GM12878 (cell line): Measurements from ENCODE around the gene LTBP3. TPM values are rescaled to one million over a fixed set of nuclear protein-coding genes. Genes with fewer than 3 reads are reported as not detected.

ENCODE experiments used
- ATAC-seq: fragments of 200-7000 bp; cut with Tn5 transposase; 3 replicates; pipeline ENCODE4 v1.9.1; 2020; ENCODE audit warnings: mild to moderate bottlenecking, moderate library complexity
- BruUV-seq: library from RNA; stranded (reverse); fragments of 400-500 nt; replicated peaks from 2 replicates; lab custom pipeline; 2021; lab: Mats Ljungman, UMichigan
- CTCF ChIA-PET: fragments of 300-600 bp; sonication (Branson Sonifier 250); formaldehyde crosslinking; extraction: SDS; loops from one replicate; lab custom pipeline; 2021; ENCODE audit warnings: inconsistent platforms; lab: Yijun Ruan, JAX
- POLR2A ChIA-PET: fragments of 350-600 bp; formaldehyde crosslinking; extraction: SDS; loops from one replicate; lab custom pipeline; 2021; ENCODE audit warnings: inconsistent platforms; lab: Charles Lee
- RAD21 ChIA-PET: fragments of 300-600 bp; sonication (Branson Sonifier 250); formaldehyde crosslinking; loops from one replicate; lab custom pipeline; 2023; ENCODE audit warnings: antibody characterized with exemption; ENCODE audit not compliant: unreplicated experiment; lab: Charles Lee
- SMC1A ChIA-PET: fragments of 300-600 bp; sonication (Branson Sonifier 250); formaldehyde crosslinking; loops from one replicate; lab custom pipeline; 2023; ENCODE audit not compliant: unreplicated experiment, uncharacterized antibody; lab: Charles Lee
- DNase-seq: peaks from one replicate; pipeline ENCODE4 v3.0.0-alpha.2; 2011; ENCODE audit warnings: low read depth, low spot score
- FAIRE-seq: peaks from 3 replicates; lab custom pipeline; 2011; peaks lifted over from hg19 to GRCh38; lab: Jason Lieb, UNC
- H2AFZ ChIP-seq: 2 replicates; pipeline ENCODE4 v1.6.0; 2011; ENCODE audit warnings: low read depth, low read length, control low read depth; ENCODE audit not compliant: control insufficient read depth
- H3K27ac ChIP-seq: 2 replicates; pipeline ENCODE4 v1.5.1; 2011; ENCODE audit warnings: control low read depth; ENCODE audit not compliant: control insufficient read depth, insufficient read depth
- H3K27me3 ChIP-seq, 2 experiments: replicated peaks in 1 of 2; 2 replicates each; pipeline versions ENCODE4 v1.6.0 to v1.6.1; 2011; ENCODE audit warnings: low read length in 1 of 2; ENCODE audit not compliant: control insufficient read depth in 2 of 2, insufficient read depth in 2 of 2
- H3K36me3 ChIP-seq, 2 experiments: 2 replicates each; pipeline ENCODE4 v1.5.1; 2011; ENCODE audit warnings: low read length in 1 of 2; ENCODE audit not compliant: control insufficient read depth in 2 of 2, insufficient read depth in 2 of 2
- H3K4me1 ChIP-seq: 2 replicates; pipeline ENCODE4 v1.6.1; 2011; ENCODE audit warnings: mild to moderate bottlenecking, low read length, moderate library complexity, mixed read lengths; ENCODE audit not compliant: control insufficient read depth, insufficient read depth
- H3K4me2 ChIP-seq: 2 replicates; pipeline ENCODE4 v1.6.0; 2011; ENCODE audit warnings: control low read depth; ENCODE audit not compliant: control insufficient read depth, insufficient read depth
- H3K4me3 ChIP-seq: fragments of 200-600 bp; sonication (generic); 2 replicates; pipeline ENCODE4 v1.5.1; 2016
- H3K79me2 ChIP-seq: 2 replicates; pipeline ENCODE4 v1.6.0; 2011; ENCODE audit warnings: low read length; ENCODE audit not compliant: control insufficient read depth, insufficient read depth
- H3K9ac ChIP-seq: 2 replicates; pipeline ENCODE4 v1.8.0; 2011; ENCODE audit warnings: low read length, control low read depth, mixed read lengths; ENCODE audit not compliant: control insufficient read depth, insufficient read depth
- H3K9me3 ChIP-seq: replicated peaks from 3 replicates; pipeline ENCODE4 v1.5.1; 2011; ENCODE audit warnings: mild to moderate bottlenecking, low read length; ENCODE audit not compliant: control insufficient read depth, insufficient read depth
- H4K20me1 ChIP-seq: 2 replicates; pipeline ENCODE4 v1.6.0; 2011; ENCODE audit not compliant: control insufficient read depth, insufficient read depth
- CHD1 ChIP-seq: IDR thresholded peaks from 2 replicates; pipeline ENCODE4 v1.6.1; 2012; ENCODE audit warnings: low read depth, low read length, improper control_type of control experiment
- DPF2 ChIP-seq: fragments of 450-650 bp; IDR thresholded peaks from 2 replicates; pipeline ENCODE4 v1.6.1; 2017; ENCODE audit warnings: mild to moderate bottlenecking
- LARP7 ChIP-seq: fragments of 450-650 bp; IDR thresholded peaks from 2 replicates; pipeline ENCODE4 v1.6.1; 2017; ENCODE audit warnings: mild to moderate bottlenecking
- MTA3 ChIP-seq: IDR thresholded peaks from 2 replicates; pipeline ENCODE4 v1.6.1; 2012; ENCODE audit warnings: low read length, inconsistent platforms, borderline replicate concordance
- ZNF622 ChIP-seq: fragments of 450-650 bp; IDR thresholded peaks from 2 replicates; pipeline ENCODE4 v1.6.1; 2017; ENCODE audit warnings: mild to moderate bottlenecking, inconsistent platforms
- WGBS: methylation state at CpG from one replicate; pipeline ENCODE4 v1.1.6; 2016; ENCODE audit warnings: low lambda C conversion rate; ENCODE audit not compliant: insufficient replicate concordance, insufficient coverage; ENCODE audit errors: missing lambda C conversion rate; 5-methylcytosine and 5-hydroxymethylcytosine counted together
- in situ Hi-C: fragments of 300-500 bp; cut with MboI; formaldehyde crosslinking; loops from 9 replicates; pipeline ENCODE4 v1.14.3; 2018; ENCODE audit warnings: mixed read lengths
- intact Hi-C: fragments of 100-400 bp; cut with micrococcal nuclease; formaldehyde crosslinking; loops from one replicate; pipeline ENCODE4 v1.14.2; 2022; ENCODE audit not compliant: unreplicated experiment
- polyA plus RNA-seq, 11 experiments: library from polyadenylated mRNA; depleted of rRNA in 4 of 11; unstranded in 6 of 11; stranded (reverse) in 5 of 11; fragments of >200 nt; fragmentation: Nextera tagmentation in 4 of 11; fragmentation: Illumina TruSeq in 1 of 11; extraction: Ambion mirVana in 4 of 11; extraction: Trizol in 1 of 11; gene quantifications; 1 replicate in 1 of 11; 2 replicates in 10 of 11; pipeline versions ENCODE4 v1.2.1 to v1.2.3, GENCODE V29; 2011 to 2016; ENCODE audit warnings: inconsistent platforms in 2 of 11, missing spikeins in 2 of 11, low read depth in 1 of 11
- total RNA-seq, 4 experiments: library from RNA; depleted of rRNA in 3 of 4; stranded (reverse); fragments of >200 nt in 3 of 4; fragmentation: Illumina TruSeq in 1 of 4; extraction: Trizol in 1 of 4; gene quantifications; 2 replicates each; pipeline versions ENCODE4 v1.2.1 to v1.2.3, GENCODE V29; 2013 to 2021
- TF ChIP-seq, protein P1 (sequence below): IDR thresholded peaks from 2 replicates; pipeline ENCODE4 v1.6.1; 2012; ENCODE audit warnings: low read length, inconsistent platforms

The LTBP3 gene
- total and polyA plus RNA-seq, 10 of the 15 experiments (the other 5 are each of a cell fraction or from before 2014, with no cell fraction given): 2.2 to 12.2 (median 6.2) TPM; not detected in 2

DNA sequence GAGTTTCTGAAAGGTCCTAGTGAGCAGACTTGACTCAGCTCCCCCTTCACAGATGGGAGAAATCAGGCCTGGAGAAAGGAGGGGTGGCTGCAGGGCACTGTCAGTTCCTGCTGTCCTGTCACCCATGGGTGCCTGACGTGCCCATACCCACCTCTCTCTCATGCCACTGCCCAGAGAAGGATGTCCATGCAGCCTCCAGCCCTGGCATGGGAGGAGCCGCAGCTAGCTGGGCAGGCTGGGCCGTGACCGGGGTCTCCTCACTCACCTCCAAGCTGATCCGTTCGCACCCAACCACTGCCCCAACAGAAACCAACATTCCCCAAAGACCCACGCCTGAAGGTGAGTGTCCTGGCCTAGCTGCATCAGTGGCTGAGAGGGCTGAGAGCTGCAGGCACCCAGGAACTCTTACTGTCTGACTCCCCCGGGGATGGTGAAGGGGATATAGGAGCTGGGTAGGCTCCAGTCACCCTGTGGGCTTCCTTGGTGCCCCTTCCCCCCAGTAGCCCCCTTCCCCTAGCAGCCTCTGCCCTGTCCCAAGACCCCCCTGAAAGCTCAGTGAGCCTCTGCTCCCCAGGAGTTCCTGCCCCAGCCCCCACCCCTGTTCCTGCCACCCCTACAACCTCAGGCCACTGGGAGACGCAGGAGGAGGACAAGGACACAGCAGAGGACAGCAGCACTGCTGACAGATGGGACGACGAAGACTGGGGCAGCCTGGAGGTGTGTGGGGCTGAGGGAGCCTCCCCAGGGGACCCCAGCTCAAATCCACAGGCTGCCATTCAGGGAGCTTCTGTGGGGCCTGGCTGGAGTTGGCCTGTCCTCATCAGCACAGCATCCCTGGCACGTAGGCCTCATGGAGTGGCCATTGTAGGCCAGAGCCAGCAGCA lies 21.5 kb downstream of the LTBP3 start:
- H3K27ac ChIP-seq: no peak overlapping the region
- H4K20me1 ChIP-seq: no peaks in the 10 kb centered on the region
- no TSS peak for BruUV-seq
- in situ Hi-C loops (no loop called here), intact Hi-C loops (no loop called here)
- no peak overlapping the region for H3K4me2 ChIP-seq
- DNase-seq (no peak), FAIRE-seq (no peak), ATAC-seq (no peak)
- H2AFZ ChIP-seq: no peak overlapping the region
- H3K9me3 ChIP-seq: no peaks in the 10 kb centered on the region
- peaks cover 6% of the 10 kb centered on the region for H3K4me1 ChIP-seq
- ChIA-PET RAD21 (interaction anchor here (0.6 kb wide), 2 partner anchors 15 to 27 kb away, joined by 3 to 4 read pairs; no protein-coding TSS in a partner anchor), POLR2A (interaction anchor here (1.0 kb wide), 2 partner anchors 10 to 12 kb away, joined by 3 to 5 read pairs; partner anchors contain the start of gene SCYL1), SMC1A (no interaction called here), CTCF (no interaction called here)
- whole genome bisulfite sequencing: 83% methylated on average over 12 of the region's 12 CpGs
- H3K27me3 ChIP-seq: no peaks in the 10 kb centered on the region
- TF ChIP-seq MTA3: no peak
- TF ChIP-seq LARP7: no peak
- TF ChIP-seq, protein P1, sequence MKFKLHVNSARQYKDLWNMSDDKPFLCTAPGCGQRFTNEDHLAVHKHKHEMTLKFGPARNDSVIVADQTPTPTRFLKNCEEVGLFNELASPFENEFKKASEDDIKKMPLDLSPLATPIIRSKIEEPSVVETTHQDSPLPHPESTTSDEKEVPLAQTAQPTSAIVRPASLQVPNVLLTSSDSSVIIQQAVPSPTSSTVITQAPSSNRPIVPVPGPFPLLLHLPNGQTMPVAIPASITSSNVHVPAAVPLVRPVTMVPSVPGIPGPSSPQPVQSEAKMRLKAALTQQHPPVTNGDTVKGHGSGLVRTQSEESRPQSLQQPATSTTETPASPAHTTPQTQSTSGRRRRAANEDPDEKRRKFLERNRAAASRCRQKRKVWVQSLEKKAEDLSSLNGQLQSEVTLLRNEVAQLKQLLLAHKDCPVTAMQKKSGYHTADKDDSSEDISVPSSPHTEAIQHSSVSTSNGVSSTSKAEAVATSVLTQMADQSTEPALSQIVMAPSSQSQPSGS: no peak
- no peak for TF ChIP-seq DPF2
- no peak for TF ChIP-seq ZNF622
- no peak for TF ChIP-seq CHD1
- H3K9ac ChIP-seq: no peak overlapping the region
- no peaks in the 10 kb centered on the region for H3K79me2 ChIP-seq
- H3K36me3 ChIP-seq: peaks cover 10 to 13% of the 10 kb centered on the region in 2 experiments
- H3K4me3 ChIP-seq: no peak overlapping the region
